K562 (cell line): ENCODE measurements around the gene DNAJB2. TPM values are rescaled to one million over a fixed set of nuclear protein-coding genes. Genes with fewer than 3 reads are reported as not detected.
A peak's percentile ranks its signal among the peaks of the same experiment; 100 is the strongest.
"Not testable (repeated sequence)": the region's sequence is repeated elsewhere in the genome, so short reads cannot be mapped to it uniquely, and the experiment has no call there.

Source experiments
- ATAC-seq: fragments of 200-7000 bp; cut with Tn5 transposase; 3 replicates; pipeline ENCODE4 v1.9.1; 2020; ENCODE audit warnings: moderate library complexity
- BruUV-seq: library from RNA; stranded (reverse); fragments of 400-500 nt; replicated peaks from 2 replicates; lab custom pipeline; 2021; lab: Mats Ljungman, UMichigan
- CTCF ChIA-PET: fragments of 300-600 bp; formaldehyde crosslinking; extraction: SDS; loops from one replicate; lab custom pipeline; 2021; ENCODE audit warnings: low intra/inter-chr PET ratio; lab: Yijun Ruan, JAX
- POLR2A ChIA-PET: fragments of 300-600, 350-650 bp; sonication (Branson Sonifier 250); formaldehyde crosslinking; extraction: SDS; loops from one replicate; lab custom pipeline; 2021; ENCODE audit warnings: antibody characterized with exemption, inconsistent platforms; lab: Yijun Ruan, JAX
- DNase-seq, 4 experiments: peaks; one replicate each; pipeline versions ENCODE4 v3.0.0 to v3.0.0-alpha.2; 2011 to 2018; ENCODE audit warnings: low spot score in 3 of 4, mixed read lengths in 3 of 4; ENCODE audit errors: extremely low read depth in 1 of 4
- FAIRE-seq: peaks from 2 replicates; lab custom pipeline; 2011; peaks lifted over from hg19 to GRCh38; lab: Jason Lieb, UNC
- H2AFZ ChIP-seq: 2 replicates; pipeline ENCODE4 v1.6.0; 2011; ENCODE audit warnings: low read depth, low read length, control low read depth, inconsistent platforms
- H3K27ac ChIP-seq: fragments of 200-600 bp; 3 replicates; pipeline ENCODE4 v1.8.0; 2011; ENCODE audit warnings: low read depth, mild to moderate bottlenecking, control low read depth, inconsistent platforms, low read length, moderate library complexity, mixed read lengths; ENCODE audit errors: extremely low read depth
- H3K27me3 ChIP-seq, 2 experiments: fragments of 300-600 bp in 1 of 2; 2 replicates in 1 of 2; 3 replicates in 1 of 2; pipeline versions ENCODE4 v1.6.0 to v1.8.0; 2011; ENCODE audit warnings: inconsistent platforms in 2 of 2, low read length in 2 of 2, mild to moderate bottlenecking in 1 of 2, mixed read lengths in 1 of 2, moderate library complexity in 1 of 2; ENCODE audit not compliant: control insufficient read depth in 2 of 2, insufficient read depth in 2 of 2
- H3K36me3 ChIP-seq: fragments of 300-600 bp; 3 replicates; pipeline ENCODE4 v1.8.0; 2011; ENCODE audit warnings: mild to moderate bottlenecking, low read length, inconsistent platforms; ENCODE audit not compliant: control insufficient read depth, insufficient read depth
- H3K4me1 ChIP-seq, 2 experiments: fragments of 200-600 bp in 1 of 2; replicated peaks in 1 of 2; 2 replicates in 1 of 2; 3 replicates in 1 of 2; pipeline versions ENCODE4 v1.5.1 to v1.8.0; 2011; ENCODE audit warnings: inconsistent platforms in 2 of 2, low read length in 2 of 2, mild to moderate bottlenecking in 1 of 2, mixed read lengths in 1 of 2, moderate library complexity in 1 of 2; ENCODE audit not compliant: control insufficient read depth in 2 of 2, insufficient read depth in 2 of 2
- H3K4me2 ChIP-seq: 2 replicates; pipeline ENCODE4 v1.6.1; 2011; ENCODE audit warnings: low read length, control low read depth, inconsistent platforms, mixed read lengths; ENCODE audit not compliant: insufficient read depth
- H3K4me3 ChIP-seq: fragments of 200-600 bp; sonication (generic), shearing (Covaris generic); 2 replicates; pipeline ENCODE4 v1.5.1; 2016; ENCODE audit warnings: control low read depth, inconsistent platforms
- H3K79me2 ChIP-seq: fragments of 200-600 bp; 3 replicates; pipeline ENCODE4 v1.8.0; 2011; ENCODE audit warnings: low read length, inconsistent platforms; ENCODE audit not compliant: control insufficient read depth, insufficient read depth
- H3K9ac ChIP-seq, 2 experiments: 2 replicates each; pipeline versions ENCODE4 v1.6.0 to v1.6.1; 2011; ENCODE audit warnings: low read depth in 2 of 2, low read length in 2 of 2, control low read depth in 1 of 2, inconsistent platforms in 1 of 2, mild to moderate bottlenecking in 1 of 2, mixed read lengths in 1 of 2; ENCODE audit not compliant: insufficient read depth in 1 of 2
- H3K9me1 ChIP-seq: one replicate; pipeline ENCODE4 v1.6.0; 2011; ENCODE audit warnings: inconsistent platforms, mild to moderate bottlenecking, low read length, moderate library complexity; ENCODE audit not compliant: control insufficient read depth, insufficient read depth
- H3K9me3 ChIP-seq: replicated peaks from 2 replicates; pipeline ENCODE4 v1.5.1; 2011; ENCODE audit warnings: low read depth, low read length, inconsistent platforms; ENCODE audit not compliant: control insufficient read depth, insufficient read depth
- H4K20me1 ChIP-seq: replicated peaks from 2 replicates; pipeline ENCODE4 v1.6.1; 2011; ENCODE audit warnings: low read length, inconsistent platforms, mixed read lengths; ENCODE audit not compliant: control insufficient read depth, insufficient read depth
- ATF1 ChIP-seq, 2 experiments: fragments of 450-650 bp in 1 of 2; IDR thresholded peaks; 2 replicates each; pipeline ENCODE4 v1.6.1; 2016; ENCODE audit warnings: missing compliant biosample characterization in 1 of 2, missing genetic modification characterization in 1 of 2
- CEBPG ChIP-seq, 3 experiments: fragments of 200-800 bp in 1 of 3; sonication (Bioruptor generic) in 1 of 3; sonication (generic) in 1 of 3; formaldehyde crosslinking in 1 of 3; IDR thresholded peaks in 2 of 3; conservative IDR thresholded peaks in 1 of 3; 2 replicates each; pipeline versions ENCODE4 v1.6.1 to v1.8.0; 2016 to 2022; ENCODE audit warnings: missing compliant biosample characterization in 2 of 3, missing genetic modification characterization in 2 of 3, mild to moderate bottlenecking in 1 of 3, missing genetic modification reagents in 1 of 3
- EGR1 ChIP-seq: fragments of 450-650 bp; conservative IDR thresholded peaks from 2 replicates; pipeline ENCODE4 v1.6.1; 2017; ENCODE audit warnings: mild to moderate bottlenecking
- ZFP91 ChIP-seq: sonication (generic); formaldehyde crosslinking; IDR thresholded peaks from 2 replicates; pipeline ENCODE4 v1.8.0; 2022; ENCODE audit warnings: mild to moderate bottlenecking, missing genetic modification reagents
- WGBS: fragments of 100-300 bp; shearing (Covaris generic); methylation state at CpG from one replicate; pipeline ENCODE4 v1.1.6; 2016; ENCODE audit warnings: low coverage, mixed read lengths; ENCODE audit not compliant: insufficient coverage; ENCODE audit errors: missing lambda C conversion rate; 5-methylcytosine and 5-hydroxymethylcytosine counted together
- in situ Hi-C: fragments of 300-500 bp; cut with MboI; formaldehyde crosslinking; loops from 4 replicates; pipeline ENCODE4 v1.15.0; 2018; ENCODE audit warnings: inconsistent platforms, mixed read lengths
- intact Hi-C: fragments of 100-400 bp; cut with micrococcal nuclease; formaldehyde crosslinking; loops from 2 replicates; pipeline ENCODE4 v1.14.2; 2022
- polyA plus RNA-seq, 8 experiments: library from polyadenylated mRNA; depleted of rRNA in 4 of 8; stranded (reverse) in 5 of 8; unstranded in 3 of 8; fragments of >200 nt; fragmentation: Nextera tagmentation in 2 of 8; fragmentation: Illumina TruSeq in 1 of 8; extraction: Ambion mirVana in 2 of 8; extraction: Trizol in 1 of 8; gene quantifications; 2 replicates each; pipeline versions ENCODE4 v1.2.1 to v1.2.3, GENCODE V29; 2011 to 2014; ENCODE audit warnings: inconsistent platforms in 1 of 8, missing spikeins in 1 of 8
- total RNA-seq, 7 experiments: library from RNA; depleted of rRNA in 6 of 7; stranded (reverse); fragments of >200 nt in 6 of 7; fragmentation: Illumina TruSeq in 2 of 7; extraction: Trizol in 2 of 7; gene quantifications; 2 replicates each; pipeline versions ENCODE4 v1.2.1 to v1.2.3, GENCODE V29; 2011 to 2021; ENCODE audit warnings: low replicate concordance in 1 of 7

The DNAJB2 gene
- total and polyA plus RNA-seq, 9 of the 15 experiments (the other 6 are each of a cell fraction or from before 2014, with no cell fraction given) = 0.08 to 3.0 (median 2.2) TPM; not detected in 1

- TF ChIP-seq ATF1 (CRISPR knock-in tag; IDR thresholded peaks at IDR 0.05) = no peak
- 0 out of 2 replicates have a peak, but pooled peaks have one; percentile 9 for TF ChIP-seq ATF1 (tag; IDR thresholded peaks at IDR 0.05)
- TF ChIP-seq EGR1 = peak; percentile 16; the same call in 1 of the 2 replicates
- TF ChIP-seq ZFP91 (CRISPR knock-in tag) = no peak
- no peak for TF ChIP-seq CEBPG (CRISPR knock-in tag; IDR thresholded peaks at IDR 0.05)
- TF ChIP-seq CEBPG (tag; conservative IDR thresholded peaks at IDR 0.05 in 1 of 2, IDR thresholded peaks at IDR 0.05 in 1 of 2) = peak in 1 of 2 experiments; percentile 55; a peak in 2 of 4 replicates
Observed at GRCh38 chr2:219309278-219309677, 30.1 kb downstream of the DNAJB2 start, which contains the start of gene PTPRN (continued).

- H3K4me1 ChIP-seq = peaks cover 0 to 15% of the 10 kb centered on the region in 2 experiments; a peak in 2 of 5 replicates
- BruUV-seq, in situ Hi-C loops, intact Hi-C loops, H3K9ac ChIP-seq, H3K4me3 ChIP-seq, H3K79me2 ChIP-seq, H3K9me3 ChIP-seq, CTCF ChIA-PET, H4K20me1 ChIP-seq, ATAC-seq, H3K36me3 ChIP-seq, H3K27ac ChIP-seq, FAIRE-seq, H3K9me1 ChIP-seq, H3K4me2 ChIP-seq, H2AFZ ChIP-seq, DNase-seq: not testable (repeated sequence)
- POLR2A ChIA-PET = interaction anchor here (1.2 to 1.4 kb wide), 2 partner anchors 10 kb away, joined by 3 to 4 read pairs; no protein-coding TSS in a partner anchor
- 67% methylated on average over 3 of the region's 49 CpGs for WGBS
- peaks cover 6 to 14% of the 10 kb centered on the region in 2 experiments; a peak in 3 of 5 replicates for H3K27me3 ChIP-seq
Observed at GRCh38 chr2:219312683-219313263, 33.6 kb downstream of the DNAJB2 start.
